MM.1S (cell line): ENCODE results near the gene PAN3.

Source experiments
- CTCF ChIP-seq: fragments of 300-600 bp; sonication (generic); IDR thresholded peaks from 2 replicates; pipeline ENCODE4 v1.5.1; 2016; ENCODE audit warnings: antibody characterized with exemption, low read length, mixed read lengths
- EZH2 ChIP-seq: fragments of 300-600 bp; sonication (generic); optimal IDR thresholded peaks from 2 replicates; pipeline ENCODE3; 2017; ENCODE audit warnings: low read depth, mild to moderate bottlenecking, antibody characterized with exemption, low read length, mixed read lengths
- EZH2phosphoT487 ChIP-seq: fragments of 300-600 bp; sonication (generic); IDR thresholded peaks from 2 replicates; pipeline ENCODE4 v1.6.1; 2018; ENCODE audit warnings: antibody characterized with exemption, low read length

GRCh38 chr13:28344163-28344562 lies 205.8 kb downstream of the PAN3 start:
- TF ChIP-seq CTCF (no peak), EZH2 (no peak), EZH2phosphoT487 (no peak)
